ENCODE data around the gene GNAQ. TPM values are rescaled to one million over a fixed set of nuclear protein-coding genes. Genes with fewer than 3 reads are reported as not detected.

GNAQ gene
- total RNA-seq, 3 donors from 2014 or later (not counting 1 experiment from before 2014, with no cell fraction given): 17.8 to 51.6 (median 24.5) TPM

- peak overlapping the region in 1 of 2 donors; percentile 1 for H3K27ac Mint-ChIP-seq
- H3K4me3 Mint-ChIP-seq: no peak overlapping the region
- WGBS (ENCODE audit: insufficient coverage): 20% methylated on average over 1 of the region's 1 CpG
- ATAC-seq (peak; percentile 31 to 54 (median 41)), DNase-seq (no peak)
- H3K4me1 Mint-ChIP-seq: peaks cover 0 to 10% of the 10 kb centered on the region in 2 donors
- no peaks in the 10 kb centered on the region for H3K36me3 Mint-ChIP-seq
- Histone ChIP-seq H3K27ac (ENCODE audit: low read length) (no peak overlapping the region), H3K4me3 (ENCODE audit: low read length) (no peak overlapping the region), H3K27me3 (ENCODE audit: control insufficient read depth, insufficient read depth, low read length) (no peaks in the 10 kb centered on the region), H3K4me1 (ENCODE audit: control insufficient read depth, insufficient read depth, low read length) (no peaks in the 10 kb centered on the region), H3K36me3 (ENCODE audit: control insufficient read depth, insufficient read depth, low read length) (no peaks in the 10 kb centered on the region), H3K9me3 (ENCODE audit: control insufficient read depth, insufficient read depth, low read length) (no peaks in the 10 kb centered on the region)
- H3K27me3 Mint-ChIP-seq (ENCODE audit: low read depth in 2 of 2): no peaks in the 10 kb centered on the region
- TF ChIP-seq CTCF (IDR thresholded peaks at IDR 0.05): no peak
- no peaks in the 10 kb centered on the region for H3K9me3 Mint-ChIP-seq
- intact Hi-C loops (cut with micrococcal nuclease): no loop called here
These were observed 139.4 kb downstream of the GNAQ start for GRCh38 chr9:77892171-77892570.

- WGBS (ENCODE audit: insufficient coverage): 64% methylated on average over 5 of the region's 8 CpGs
- no peak overlapping the region for H3K4me3 ChIP-seq (ENCODE audit: low read length)
- TF ChIP-seq CTCF (IDR thresholded peaks at IDR 0.05): no peak
- H3K36me3 ChIP-seq (ENCODE audit: control insufficient read depth, insufficient read depth, low read length): no peaks in the 10 kb centered on the region
- H3K9me3 Mint-ChIP-seq: no peaks in the 10 kb centered on the region
- no peaks in the 10 kb centered on the region for H3K27me3 ChIP-seq (ENCODE audit: control insufficient read depth, insufficient read depth, low read length)
- no peaks in the 10 kb centered on the region for H3K4me1 ChIP-seq (ENCODE audit: control insufficient read depth, insufficient read depth, low read length)
- no peak overlapping the region for H3K27ac ChIP-seq (ENCODE audit: low read length)
- ATAC-seq (no peak), DNase-seq (no peak)
- intact Hi-C loops (cut with micrococcal nuclease): no loop called here
- no peaks in the 10 kb centered on the region for H3K9me3 ChIP-seq (ENCODE audit: control insufficient read depth, insufficient read depth, low read length)
- H3K27me3 Mint-ChIP-seq (ENCODE audit: low read depth in 2 of 2): no peaks in the 10 kb centered on the region
- H3K27ac Mint-ChIP-seq: no peak overlapping the region
- H3K36me3 Mint-ChIP-seq: no peaks in the 10 kb centered on the region
- no peak overlapping the region for H3K4me3 Mint-ChIP-seq
- peaks cover 0 to 10% of the 10 kb centered on the region in 2 donors for H3K4me1 Mint-ChIP-seq
These were observed 140.3 kb downstream of the GNAQ start for GRCh38 chr9:77891128-77891800.

- H3K27ac Mint-ChIP-seq: no peak overlapping the region
- intact Hi-C loops (cut with micrococcal nuclease): no loop called here
- Histone ChIP-seq H3K36me3 (ENCODE audit: control insufficient read depth, insufficient read depth, low read length) (no peaks in the 10 kb centered on the region), H3K4me1 (ENCODE audit: control insufficient read depth, insufficient read depth, low read length) (no peaks in the 10 kb centered on the region), H3K4me3 (ENCODE audit: low read length) (no peak overlapping the region), H3K27ac (ENCODE audit: low read length) (no peak overlapping the region), H3K9me3 (ENCODE audit: control insufficient read depth, insufficient read depth, low read length) (no peaks in the 10 kb centered on the region), H3K27me3 (ENCODE audit: control insufficient read depth, insufficient read depth, low read length) (no peaks in the 10 kb centered on the region)
- H3K36me3 Mint-ChIP-seq: no peaks in the 10 kb centered on the region
- WGBS (ENCODE audit: insufficient coverage): 100% methylated on average over 2 of the region's 2 CpGs
- H3K9me3 Mint-ChIP-seq: no peaks in the 10 kb centered on the region
- no peak for TF ChIP-seq CTCF (IDR thresholded peaks at IDR 0.05)
- H3K27me3 Mint-ChIP-seq (ENCODE audit: low read depth in 2 of 2): no peaks in the 10 kb centered on the region
- H3K4me1 Mint-ChIP-seq: peaks cover 10 to 14% of the 10 kb centered on the region in 2 donors
- DNase-seq (no peak), ATAC-seq (no peak)
- H3K4me3 Mint-ChIP-seq: no peak overlapping the region
These were observed 143.9 kb downstream of the GNAQ start for GRCh38 chr9:77887662-77888061.

All from natural killer cell (primary cell).